Measurements from ENCODE around the gene HTR1E.

Gene HTR1E

DNA sequence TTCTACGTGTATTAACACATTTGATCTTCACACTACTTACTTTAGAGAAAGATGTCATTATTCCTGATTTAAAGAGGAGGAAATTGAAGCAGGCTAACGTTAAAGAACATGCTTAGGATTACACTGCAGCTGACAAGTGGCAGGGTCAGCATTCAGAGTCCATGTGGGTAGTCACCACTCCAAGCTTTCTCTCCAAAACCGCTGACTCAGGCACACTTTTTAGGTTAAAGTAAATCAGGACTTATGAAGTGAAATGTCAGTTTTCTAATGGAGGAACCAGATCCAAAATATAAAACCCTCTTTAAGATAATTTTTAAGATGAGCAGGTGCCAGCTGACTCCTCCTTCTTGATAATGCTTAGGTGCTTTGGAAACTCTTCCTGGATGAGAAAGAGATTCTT, 75.4 kb downstream of the HTR1E start:
- no peak for DNase-seq (ENCODE audit: low read depth)
- in situ Hi-C loops (cut with HindIII; ENCODE audit: low sequenced_read_pairs), result no loop called here
- TF ChIP-seq, protein P1, sequence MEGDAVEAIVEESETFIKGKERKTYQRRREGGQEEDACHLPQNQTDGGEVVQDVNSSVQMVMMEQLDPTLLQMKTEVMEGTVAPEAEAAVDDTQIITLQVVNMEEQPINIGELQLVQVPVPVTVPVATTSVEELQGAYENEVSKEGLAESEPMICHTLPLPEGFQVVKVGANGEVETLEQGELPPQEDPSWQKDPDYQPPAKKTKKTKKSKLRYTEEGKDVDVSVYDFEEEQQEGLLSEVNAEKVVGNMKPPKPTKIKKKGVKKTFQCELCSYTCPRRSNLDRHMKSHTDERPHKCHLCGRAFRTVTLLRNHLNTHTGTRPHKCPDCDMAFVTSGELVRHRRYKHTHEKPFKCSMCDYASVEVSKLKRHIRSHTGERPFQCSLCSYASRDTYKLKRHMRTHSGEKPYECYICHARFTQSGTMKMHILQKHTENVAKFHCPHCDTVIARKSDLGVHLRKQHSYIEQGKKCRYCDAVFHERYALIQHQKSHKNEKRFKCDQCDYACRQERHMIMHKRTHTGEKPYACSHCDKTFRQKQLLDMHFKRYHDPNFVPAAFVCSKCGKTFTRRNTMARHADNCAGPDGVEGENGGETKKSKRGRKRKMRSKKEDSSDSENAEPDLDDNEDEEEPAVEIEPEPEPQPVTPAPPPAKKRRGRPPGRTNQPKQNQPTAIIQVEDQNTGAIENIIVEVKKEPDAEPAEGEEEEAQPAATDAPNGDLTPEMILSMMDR (IDR thresholded peaks at IDR 0.05; ENCODE audit: low read depth, low read length, missing control alignments), result no peak
- H3K4me3 ChIP-seq (ENCODE audit: low read depth, low read length), result no peak overlapping the region

DNA sequence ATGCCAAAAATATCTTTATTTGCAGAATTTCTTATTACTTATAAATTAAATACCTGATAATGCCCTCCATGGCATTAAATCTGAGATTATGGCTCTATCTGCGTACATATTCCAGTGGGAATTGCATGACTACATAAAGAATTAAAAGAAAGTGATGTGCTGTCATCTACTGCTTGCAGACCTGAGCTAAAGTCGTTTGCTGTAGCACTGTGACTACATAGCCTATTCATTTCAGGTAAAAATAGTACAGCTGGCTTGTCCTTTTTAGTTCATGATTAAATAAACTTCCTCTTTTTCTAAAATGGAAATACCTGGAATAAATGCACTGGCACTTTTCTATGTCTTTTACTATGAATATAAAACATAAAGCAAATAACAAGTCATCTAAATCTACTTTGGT, 79.4 kb downstream of the HTR1E start:
- TF ChIP-seq, protein P1 (IDR thresholded peaks at IDR 0.05; ENCODE audit: low read depth, low read length, missing control alignments), result no peak
- in situ Hi-C loops (cut with HindIII; ENCODE audit: low sequenced_read_pairs), result no loop called here
- DNase-seq (ENCODE audit: low read depth), result no peak
- no peak overlapping the region for H3K4me3 ChIP-seq (ENCODE audit: low read depth, low read length)

DNA sequence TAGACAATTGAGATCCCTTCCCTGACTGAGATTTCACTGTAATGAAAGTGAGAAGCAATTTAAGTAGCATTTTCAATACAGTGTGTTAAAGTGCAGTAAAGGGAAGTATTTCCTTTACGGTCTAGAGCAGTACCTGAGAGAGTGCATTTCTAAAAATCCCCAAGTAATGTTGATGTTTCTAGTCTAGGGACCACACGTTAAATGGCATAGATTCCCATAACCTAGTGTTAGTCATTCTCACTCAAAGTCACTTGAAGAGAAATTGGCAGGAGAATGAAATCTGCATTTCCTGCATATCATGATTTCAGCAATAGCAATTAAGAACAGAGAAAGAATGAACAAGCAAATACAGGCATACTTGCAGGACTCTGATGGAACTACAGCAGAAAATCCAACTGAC, 89.7 kb downstream of the HTR1E start:
- TF ChIP-seq, protein P1 (IDR thresholded peaks at IDR 0.05; ENCODE audit: low read depth, low read length, missing control alignments), result no peak
- in situ Hi-C loops (cut with HindIII; ENCODE audit: low sequenced_read_pairs), result no loop called here
- no peak for DNase-seq (ENCODE audit: low read depth)
- no peak overlapping the region for H3K4me3 ChIP-seq (ENCODE audit: low read depth, low read length)

DNA sequence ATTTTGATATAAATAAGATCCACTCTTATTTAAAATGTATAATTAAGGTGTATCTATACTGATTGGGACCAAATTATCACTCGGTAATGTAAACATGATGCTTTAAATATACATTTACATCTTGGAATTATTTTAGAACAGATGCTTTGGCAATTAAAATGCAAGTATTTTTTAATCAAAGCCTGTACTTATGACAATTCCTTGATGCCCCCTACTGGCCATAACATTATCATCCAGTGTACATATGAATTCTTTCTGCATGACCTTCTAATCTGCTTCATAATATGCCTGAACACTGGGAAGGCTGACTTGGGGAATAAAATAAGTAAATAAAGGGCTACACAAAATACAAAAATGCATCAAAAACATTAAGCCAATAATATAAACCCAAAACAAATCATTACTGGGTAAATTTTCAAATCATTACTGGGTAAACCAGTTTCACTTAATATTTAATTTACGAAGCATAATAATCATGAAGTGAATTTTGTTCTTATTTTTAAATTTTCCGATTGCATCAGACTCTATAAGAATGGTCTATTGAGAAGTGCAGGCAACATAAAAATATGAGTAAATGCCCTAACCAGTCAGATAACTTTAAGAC, 92.5 kb downstream of the HTR1E start:
- DNase-seq (ENCODE audit: low read depth), result peak; percentile 55
- in situ Hi-C loops (cut with HindIII; ENCODE audit: low sequenced_read_pairs), result no loop called here
- H3K4me3 ChIP-seq (ENCODE audit: low read depth, low read length), result no peak overlapping the region
- TF ChIP-seq, protein P1 (IDR thresholded peaks at IDR 0.05; ENCODE audit: low read depth, low read length, missing control alignments), result peak; percentile 47

DNA sequence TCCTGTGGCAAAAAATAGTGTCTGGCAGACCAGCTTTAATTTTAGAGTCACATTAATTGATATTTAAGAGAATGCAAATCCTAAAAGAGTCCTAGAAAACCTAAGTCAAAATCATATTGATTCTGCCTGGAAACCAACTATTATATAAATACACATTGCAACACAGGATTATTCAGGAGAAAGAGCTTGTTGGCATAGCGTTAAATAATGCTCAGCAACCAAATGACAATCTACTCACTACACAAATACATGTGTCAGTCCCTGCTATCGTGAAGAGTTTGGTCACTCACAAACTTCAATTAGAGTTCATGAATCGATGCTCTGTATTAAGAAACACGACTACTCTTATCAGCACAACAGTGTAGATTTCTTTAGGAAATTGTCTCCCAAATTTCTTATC, 103.4 kb downstream of the HTR1E start:
- no peak for DNase-seq (ENCODE audit: low read depth)
- no peak overlapping the region for H3K4me3 ChIP-seq (ENCODE audit: low read depth, low read length)
- in situ Hi-C loops (cut with HindIII; ENCODE audit: low sequenced_read_pairs), result no loop called here
- TF ChIP-seq, protein P1 (IDR thresholded peaks at IDR 0.05; ENCODE audit: low read depth, low read length, missing control alignments), result no peak

DNA sequence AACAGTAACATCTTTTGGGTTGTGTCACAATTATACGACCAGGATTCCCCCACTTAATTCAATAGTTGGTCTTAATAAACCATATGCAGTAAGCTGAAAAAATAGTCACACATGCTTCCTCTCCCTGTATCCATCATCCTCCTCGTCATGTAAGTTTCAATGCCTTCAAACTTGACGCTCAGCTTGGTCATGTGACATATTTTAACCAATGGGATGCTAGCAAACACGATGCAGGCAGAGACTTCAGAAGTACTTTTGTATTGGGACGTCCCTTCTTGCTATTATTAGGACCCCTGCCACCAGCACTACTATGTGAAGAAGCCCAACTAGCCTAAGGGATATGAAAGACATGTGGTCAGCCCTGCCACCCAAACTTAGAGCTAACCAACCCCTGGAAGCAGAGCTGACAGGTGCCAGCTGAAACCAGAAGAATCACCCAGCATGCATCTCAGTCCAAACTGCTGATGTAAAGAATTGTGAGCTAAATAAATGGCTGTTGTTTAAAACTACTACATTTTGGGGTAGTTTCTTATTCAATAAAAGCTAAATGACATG, 108.3 kb downstream of the HTR1E start:
- TF ChIP-seq, protein P1 (IDR thresholded peaks at IDR 0.05; ENCODE audit: low read depth, low read length, missing control alignments), result no peak
- DNase-seq (ENCODE audit: low read depth), result no peak
- no peak overlapping the region for H3K4me3 ChIP-seq (ENCODE audit: low read depth, low read length)
- in situ Hi-C loops (cut with HindIII; ENCODE audit: low sequenced_read_pairs), result no loop called here

All from astrocyte of the cerebellum (primary cell).